ENCODE measurements around the gene SLC22A12. TPM values are rescaled to one million over a fixed set of nuclear protein-coding genes. Genes with fewer than 3 reads are reported as not detected.

The SLC22A12 gene
- polyA plus RNA-seq, 1 experiment, result not detected

DNA sequence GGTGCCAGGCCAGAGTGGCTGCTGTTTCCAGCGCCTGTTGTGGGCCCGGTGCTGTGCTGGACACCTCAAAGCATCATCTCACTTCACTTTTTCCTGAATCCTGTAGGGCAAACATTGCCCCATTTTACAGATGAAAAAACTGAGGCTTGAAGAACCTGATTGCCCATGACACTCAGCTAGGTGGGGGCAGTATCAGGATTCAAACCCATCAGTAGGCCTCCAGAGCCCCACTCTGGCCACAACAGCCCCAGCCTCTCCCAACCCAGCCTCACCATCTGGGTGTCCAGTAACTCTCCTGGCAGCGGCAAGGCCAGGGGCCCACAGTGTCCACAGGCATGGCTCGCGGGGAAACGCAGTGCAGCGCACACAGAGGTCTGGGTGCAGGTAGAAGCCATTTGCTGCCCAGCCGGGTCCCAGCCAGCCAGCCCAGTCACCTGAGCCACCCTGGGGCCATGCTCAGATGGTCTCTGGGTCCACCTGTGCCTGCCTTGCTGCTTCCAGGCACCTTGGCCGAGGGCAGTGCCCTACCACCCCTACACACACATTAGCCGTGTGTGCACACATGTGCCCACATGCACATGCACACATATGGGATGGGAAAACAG is 11.5 kb downstream of the SLC22A12 start:
- H3K4me3 ChIP-seq (ENCODE audit: low read depth, low read length), result no peak overlapping the region
- peaks cover 8% of the 10 kb centered on the region; the same call in 1 of the 2 replicates for H3K27me3 ChIP-seq (ENCODE audit: control insufficient read depth, insufficient read depth, low read length)
- ChIA-PET POLR2A (no interaction called here), CTCF (interaction anchor here (1.4 kb wide), 1 partner anchor 86 kb away, joined by 3 read pairs; no protein-coding TSS in a partner anchor)
- no peak for TF ChIP-seq CTCF (IDR thresholded peaks at IDR 0.05; ENCODE audit: insufficient read depth, low read depth, low read length)
- no peak for DNase-seq (ENCODE audit: low read depth)
- H3K36me3 ChIP-seq (ENCODE audit: control insufficient read depth, insufficient read depth, low read length), result no peaks in the 10 kb centered on the region

GRCh38 chr11:64603411-64604110 is 12.5 kb downstream of the SLC22A12 start:
- CTCF ChIA-PET, result interaction anchor here (1.4 kb wide), 1 partner anchor 85 kb away, joined by 3 read pairs; no protein-coding TSS in a partner anchor
- Histone ChIP-seq H3K36me3 (ENCODE audit: control insufficient read depth, insufficient read depth, low read length) (no peaks in the 10 kb centered on the region), H3K4me3 (ENCODE audit: low read depth, low read length) (no peak overlapping the region), H3K27me3 (ENCODE audit: control insufficient read depth, insufficient read depth, low read length) (peaks cover 8% of the 10 kb centered on the region; the same call in 1 of the 2 replicates)
- POLR2A ChIA-PET, result no interaction called here
- no peak for DNase-seq (ENCODE audit: low read depth)
- TF ChIP-seq CTCF (IDR thresholded peaks at IDR 0.05; ENCODE audit: insufficient read depth, low read depth, low read length), result no peak

GRCh38 chr11:64604458-64605243 is 13.6 kb downstream of the SLC22A12 start:
- TF ChIP-seq CTCF (IDR thresholded peaks at IDR 0.05; ENCODE audit: insufficient read depth, low read depth, low read length), result no peak
- ChIA-PET POLR2A (no interaction called here), CTCF (interaction anchor here (1.8 kb wide), 1 partner anchor 17 kb away, joined by 5 read pairs; no protein-coding TSS in a partner anchor)
- no peak overlapping the region for H3K4me3 ChIP-seq (ENCODE audit: low read depth, low read length)
- H3K36me3 ChIP-seq (ENCODE audit: control insufficient read depth, insufficient read depth, low read length), result no peaks in the 10 kb centered on the region
- peaks cover 14% of the 10 kb centered on the region for H3K27me3 ChIP-seq (ENCODE audit: control insufficient read depth, insufficient read depth, low read length)
- no peak for DNase-seq (ENCODE audit: low read depth)

- CTCF ChIA-PET, result interaction anchor here (1.8 kb wide), 1 partner anchor 16 kb away, joined by 5 read pairs; no protein-coding TSS in a partner anchor
- no peak for TF ChIP-seq CTCF (IDR thresholded peaks at IDR 0.05; ENCODE audit: insufficient read depth, low read depth, low read length)
These were observed 14.2 kb downstream of the SLC22A12 start for GRCh38 chr11:64605244-64605560.

More at GRCh38 chr11:64605244-64605560, 14.2 kb downstream of the SLC22A12 start:
- DNase-seq (ENCODE audit: low read depth), result no peak
- Histone ChIP-seq H3K27me3 (ENCODE audit: control insufficient read depth, insufficient read depth, low read length) (peaks cover 14% of the 10 kb centered on the region), H3K4me3 (ENCODE audit: low read depth, low read length) (no peak overlapping the region), H3K36me3 (ENCODE audit: control insufficient read depth, insufficient read depth, low read length) (no peaks in the 10 kb centered on the region)
- POLR2A ChIA-PET, result no interaction called here
